Trophoblast cell (in vitro differentiated cells and primary cell): ENCODE data around the gene ZBTB21.

Experiments
- DNase-seq, 2 donors: peaks; one replicate each; pipeline ENCODE4 v3.0.0-alpha.2; 2016
- H2AFZ ChIP-seq: 2 replicates; pipeline ENCODE4 v1.6.1; 2013; ENCODE audit warnings: low read length, moderate library complexity, mild to moderate bottlenecking; ENCODE audit not compliant: insufficient read depth, poor library complexity
- H2AK5ac ChIP-seq: 2 replicates; pipeline ENCODE4 v1.6.1; 2013; ENCODE audit warnings: mild to moderate bottlenecking, low read length
- H2BK120ac ChIP-seq: 2 replicates; pipeline ENCODE4 v1.6.1; 2013; ENCODE audit warnings: low read length, mild to moderate bottlenecking, moderate library complexity; ENCODE audit not compliant: insufficient read depth, poor library complexity
- H2BK12ac ChIP-seq: 2 replicates; pipeline ENCODE4 v1.6.1; 2013; ENCODE audit warnings: mild to moderate bottlenecking, low read length, moderate library complexity
- H2BK5ac ChIP-seq: 2 replicates; pipeline ENCODE4 v1.6.1; 2013; ENCODE audit warnings: low read length, low read depth, moderate library complexity, mild to moderate bottlenecking; ENCODE audit not compliant: poor library complexity
- H3K14ac ChIP-seq: 2 replicates; pipeline ENCODE4 v1.6.1; 2013; ENCODE audit warnings: mild to moderate bottlenecking, low read length
- H3K18ac ChIP-seq: 2 replicates; pipeline ENCODE4 v1.6.1; 2013; ENCODE audit warnings: mild to moderate bottlenecking, low read length
- H3K23ac ChIP-seq: 2 replicates; pipeline ENCODE4 v1.6.1; 2013; ENCODE audit warnings: low read length
- H3K27ac ChIP-seq: 2 replicates; pipeline ENCODE4 v1.5.1; 2013; ENCODE audit warnings: low read depth, mild to moderate bottlenecking, inconsistent platforms, low read length, moderate library complexity
- H3K27me3 ChIP-seq: 2 replicates; pipeline ENCODE4 v1.6.1; 2013; ENCODE audit warnings: inconsistent platforms, mild to moderate bottlenecking, low read length, moderate library complexity; ENCODE audit not compliant: insufficient read depth
- H3K36me3 ChIP-seq, 2 experiments: 1 replicate in 1 of 2; 2 replicates in 1 of 2; pipeline ENCODE4 v1.6.1; 2013; ENCODE audit warnings: low read length in 2 of 2, mild to moderate bottlenecking in 2 of 2, moderate library complexity in 1 of 2; ENCODE audit not compliant: insufficient read depth in 2 of 2, control insufficient read depth in 1 of 2
- H3K4ac ChIP-seq: 2 replicates; pipeline ENCODE4 v1.6.1; 2013; ENCODE audit warnings: low read depth, mild to moderate bottlenecking, low read length, moderate library complexity
- H3K4me1 ChIP-seq, 2 experiments: 1 replicate in 1 of 2; 2 replicates in 1 of 2; pipeline ENCODE4 v1.6.1; 2013; ENCODE audit warnings: low read length in 2 of 2, mild to moderate bottlenecking in 2 of 2, moderate library complexity in 1 of 2; ENCODE audit not compliant: insufficient read depth in 2 of 2, control insufficient read depth in 1 of 2
- H3K4me2 ChIP-seq: 2 replicates; pipeline ENCODE4 v1.6.1; 2013; ENCODE audit warnings: inconsistent platforms, mild to moderate bottlenecking, low read length, moderate library complexity
- H3K4me3 ChIP-seq: 2 replicates; pipeline ENCODE4 v1.5.1; 2013; ENCODE audit warnings: mild to moderate bottlenecking, low read depth, low read length, inconsistent platforms
- H3K79me1 ChIP-seq: one replicate; pipeline ENCODE4 v1.6.1; 2013; ENCODE audit warnings: low read length
- H3K79me2 ChIP-seq: 2 replicates; pipeline ENCODE4 v1.6.1; 2013; ENCODE audit warnings: low read length, mild to moderate bottlenecking; ENCODE audit not compliant: control insufficient read depth, insufficient read depth, poor library complexity
- H3K9ac ChIP-seq: 2 replicates; pipeline ENCODE4 v1.6.1; 2013; ENCODE audit warnings: mild to moderate bottlenecking, low read length
- H3K9me3 ChIP-seq: 2 replicates; pipeline ENCODE4 v1.6.1; 2013; ENCODE audit warnings: low read depth, mild to moderate bottlenecking, control low read depth, inconsistent platforms, low read length; ENCODE audit not compliant: insufficient read depth
- H4K12ac ChIP-seq: 2 replicates; pipeline ENCODE4 v1.6.1; 2013; ENCODE audit warnings: low read depth, mild to moderate bottlenecking, low read length, moderate library complexity
- H4K8ac ChIP-seq: 2 replicates; pipeline ENCODE4 v1.6.1; 2013; ENCODE audit warnings: low read depth, mild to moderate bottlenecking, low read length, moderate library complexity
- H4K91ac ChIP-seq: one replicate; pipeline ENCODE4 v1.6.1; 2013; ENCODE audit warnings: low read depth, mild to moderate bottlenecking, low read length, moderate library complexity
- WGBS: extraction: QIAGEN DNeasy Blood & Tissue Kit; methylation state at CpG from one replicate; pipeline ENCODE4 v1.1.7; 2013; ENCODE audit warnings: missing lambda C conversion rate; ENCODE audit not compliant: insufficient read length, insufficient coverage; ENCODE audit errors: extremely low coverage; 5-methylcytosine and 5-hydroxymethylcytosine counted together

Gene ZBTB21

DNA sequence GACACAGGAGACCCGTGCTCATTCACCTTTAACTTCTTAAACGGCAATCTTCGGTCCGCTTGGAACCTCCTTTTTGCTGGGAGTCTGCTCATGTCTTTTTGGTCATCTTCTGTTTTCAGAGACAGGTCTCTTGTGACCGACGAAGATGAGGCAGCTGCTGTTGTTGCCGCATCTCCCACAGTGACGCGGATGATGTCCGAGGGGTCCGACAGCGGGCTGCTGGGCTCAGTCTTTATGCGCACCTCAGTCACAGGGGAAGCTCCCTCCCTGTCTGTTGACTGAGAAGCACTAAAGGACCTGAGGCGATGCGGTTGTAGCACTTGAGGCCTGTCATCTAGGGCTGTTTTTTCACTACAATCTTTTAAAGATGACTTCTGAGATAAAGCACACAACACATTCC is 17.6 kb downstream of the ZBTB21 start:
- Histone ChIP-seq H3K4ac (no peak overlapping the region), H4K12ac (no peak overlapping the region), H3K4me2 (no peak overlapping the region), H2BK120ac (no peak overlapping the region), H2AK5ac (no peak overlapping the region), H3K18ac (no peak overlapping the region), H4K91ac (no peak overlapping the region), H4K8ac (no peak overlapping the region), H3K27ac (no peak overlapping the region), H3K79me2 (no peaks in the 10 kb centered on the region), H3K14ac (no peak overlapping the region), H3K36me3 (peaks cover 13 to 24% of the 10 kb centered on the region in 2 experiments), H2AFZ (no peak overlapping the region), H3K9ac (no peak overlapping the region), H3K27me3 (no peaks in the 10 kb centered on the region), H3K79me1 (no peaks in the 10 kb centered on the region), H2BK12ac (no peak overlapping the region), H2BK5ac (no peak overlapping the region), H3K23ac (no peak overlapping the region), H3K4me1 (no peaks in the 10 kb centered on the region), H3K4me3 (no peak overlapping the region), H3K9me3 (peaks cover 7% of the 10 kb centered on the region)
- DNase-seq, result peak; percentile 35 to 68
- no CpG with 5 or more reads among the region's 15 CpGs for WGBS

DNA sequence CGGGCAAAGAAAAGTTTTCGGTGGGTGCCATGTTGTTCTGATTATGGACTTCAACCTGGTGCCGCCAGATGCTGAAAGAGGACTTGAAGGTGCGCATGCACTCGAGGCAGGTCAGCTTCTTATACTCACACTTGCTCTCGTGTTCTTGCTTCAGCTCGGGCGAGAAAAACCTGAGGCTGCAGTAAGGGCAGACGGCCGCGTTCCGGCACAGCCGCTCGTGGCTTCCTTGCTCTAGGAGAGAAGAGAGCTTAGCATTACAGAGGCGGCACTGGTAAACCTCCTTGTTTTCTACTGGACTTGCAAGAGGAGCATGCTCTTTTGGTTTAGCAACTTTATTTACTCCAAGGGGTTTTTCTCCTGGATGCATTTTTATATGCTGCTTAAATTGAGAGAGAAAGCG is 18.5 kb downstream of the ZBTB21 start:
- no peaks in the 10 kb centered on the region for H3K79me1 ChIP-seq
- H3K9ac ChIP-seq, result no peak overlapping the region
- H4K12ac ChIP-seq, result no peak overlapping the region
- no peak overlapping the region for H2BK12ac ChIP-seq
- WGBS, result no CpG with 5 or more reads among the region's 16 CpGs
- H3K79me2 ChIP-seq, result no peaks in the 10 kb centered on the region
- no peak overlapping the region for H3K4me2 ChIP-seq
- no peak overlapping the region for H3K4me3 ChIP-seq
- H2AFZ ChIP-seq, result no peak overlapping the region
- no peak overlapping the region for H2AK5ac ChIP-seq
- H4K8ac ChIP-seq, result no peak overlapping the region
- H3K9me3 ChIP-seq, result peaks cover 7% of the 10 kb centered on the region
- H3K18ac ChIP-seq, result no peak overlapping the region
- no peak overlapping the region for H3K23ac ChIP-seq
- no peak for DNase-seq
- H3K36me3 ChIP-seq, result peaks cover 13 to 23% of the 10 kb centered on the region in 2 experiments
- no peak overlapping the region for H3K14ac ChIP-seq
- no peaks in the 10 kb centered on the region for H3K4me1 ChIP-seq
- H2BK120ac ChIP-seq, result no peak overlapping the region
- no peak overlapping the region for H3K27ac ChIP-seq
- no peak overlapping the region for H3K4ac ChIP-seq
- H4K91ac ChIP-seq, result no peak overlapping the region
- H3K27me3 ChIP-seq, result no peaks in the 10 kb centered on the region
- no peak overlapping the region for H2BK5ac ChIP-seq

DNA sequence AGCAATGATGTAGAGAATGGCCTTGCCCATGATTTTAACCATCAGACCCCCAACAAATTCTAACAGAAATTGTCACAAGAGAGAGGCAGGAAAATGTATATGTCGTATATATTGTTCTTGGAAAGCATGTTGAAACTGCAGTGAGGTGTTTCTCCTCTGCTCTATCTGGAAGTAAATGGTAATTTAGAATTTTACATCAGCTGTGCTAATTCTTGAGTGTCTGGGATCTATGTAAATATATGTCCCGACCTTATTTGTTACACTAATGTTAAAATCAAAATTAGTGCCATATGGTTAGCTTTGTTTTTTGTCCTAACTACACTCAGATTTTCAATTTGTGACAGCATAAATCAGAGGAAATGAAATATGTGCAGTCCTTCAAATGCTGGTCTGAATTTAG is 20.5 kb downstream of the ZBTB21 start:
- H2AFZ ChIP-seq, result no peak overlapping the region
- no peak overlapping the region for H4K91ac ChIP-seq
- H3K27ac ChIP-seq, result no peak overlapping the region
- WGBS, result no CpG with 5 or more reads among the region's 2 CpGs
- no peak overlapping the region for H4K8ac ChIP-seq
- DNase-seq, result no peak
- no peak overlapping the region for H3K4me3 ChIP-seq
- H2BK120ac ChIP-seq, result no peak overlapping the region
- no peaks in the 10 kb centered on the region for H3K4me1 ChIP-seq
- no peaks in the 10 kb centered on the region for H3K27me3 ChIP-seq
- no peak overlapping the region for H2AK5ac ChIP-seq
- H2BK5ac ChIP-seq, result no peak overlapping the region
- H3K14ac ChIP-seq, result no peak overlapping the region
- no peak overlapping the region for H3K4ac ChIP-seq
- H3K23ac ChIP-seq, result no peak overlapping the region
- no peaks in the 10 kb centered on the region for H3K79me1 ChIP-seq
- H3K9me3 ChIP-seq, result no peaks in the 10 kb centered on the region
- H2BK12ac ChIP-seq, result no peak overlapping the region
- peaks cover 12 to 21% of the 10 kb centered on the region in 2 experiments for H3K36me3 ChIP-seq
- H3K18ac ChIP-seq, result no peak overlapping the region
- H3K4me2 ChIP-seq, result no peak overlapping the region
- H3K9ac ChIP-seq, result no peak overlapping the region
- H3K79me2 ChIP-seq, result no peaks in the 10 kb centered on the region
- H4K12ac ChIP-seq, result no peak overlapping the region

DNA sequence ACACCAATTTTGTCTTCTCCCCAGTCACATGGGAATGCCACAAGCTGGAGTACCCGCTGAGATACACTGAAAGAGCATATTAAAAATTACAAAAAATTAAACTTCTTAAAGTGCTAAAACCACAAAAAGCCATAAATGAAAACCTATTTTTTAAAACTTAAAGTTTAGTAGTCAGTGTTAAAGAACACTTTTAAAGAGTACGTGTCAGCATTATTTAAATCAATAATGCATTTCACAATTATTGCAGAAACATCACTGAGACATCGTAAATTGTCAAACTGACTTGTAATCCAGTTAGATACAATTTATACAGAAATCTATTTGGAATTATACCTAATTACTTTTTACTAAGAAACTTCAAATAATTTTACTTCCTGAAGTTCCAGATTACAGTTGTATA is 22.9 kb downstream of the ZBTB21 start:
- H2AFZ ChIP-seq, result no peak overlapping the region
- H2BK12ac ChIP-seq, result no peak overlapping the region
- H3K4me2 ChIP-seq, result no peak overlapping the region
- H3K4me3 ChIP-seq, result no peak overlapping the region
- no peak overlapping the region for H2AK5ac ChIP-seq
- H3K27ac ChIP-seq, result no peak overlapping the region
- no peak overlapping the region for H4K91ac ChIP-seq
- H3K4me1 ChIP-seq, result no peaks in the 10 kb centered on the region
- H3K9ac ChIP-seq, result no peak overlapping the region
- H3K18ac ChIP-seq, result no peak overlapping the region
- WGBS, result no CpG with 5 or more reads among the region's 3 CpGs
- H3K23ac ChIP-seq, result no peak overlapping the region
- no peak overlapping the region for H4K8ac ChIP-seq
- no peak overlapping the region for H2BK5ac ChIP-seq
- H2BK120ac ChIP-seq, result no peak overlapping the region
- H3K9me3 ChIP-seq, result no peaks in the 10 kb centered on the region
- H4K12ac ChIP-seq, result no peak overlapping the region
- H3K79me2 ChIP-seq, result no peaks in the 10 kb centered on the region
- H3K79me1 ChIP-seq, result no peaks in the 10 kb centered on the region
- no peak overlapping the region for H3K4ac ChIP-seq
- H3K14ac ChIP-seq, result no peak overlapping the region
- DNase-seq, result no peak
- peaks cover 9 to 15% of the 10 kb centered on the region in 2 experiments for H3K36me3 ChIP-seq
- H3K27me3 ChIP-seq, result no peaks in the 10 kb centered on the region
